Muscle of leg (tissue), 11 donors: ENCODE data around the gene AAK1. TPM values are rescaled to one million over a fixed set of nuclear protein-coding genes. Genes with fewer than 3 reads are reported as not detected.

Experiments used
- DNase-seq: peaks from one replicate; pipeline ENCODE4 v3.0.0; 2013
- H3K27ac ChIP-seq: one replicate; pipeline ENCODE4 v1.5.1; 2013; ENCODE audit warnings: mild to moderate bottlenecking, low read length, control low read depth
- H3K27me3 ChIP-seq: one replicate; pipeline ENCODE4 v1.6.1; 2013; ENCODE audit warnings: low read length; ENCODE audit not compliant: control insufficient read depth, insufficient read depth
- H3K36me3 ChIP-seq: one replicate; pipeline ENCODE4 v1.6.1; 2013; ENCODE audit warnings: low read length; ENCODE audit not compliant: control insufficient read depth, insufficient read depth
- H3K4me1 ChIP-seq: one replicate; pipeline ENCODE4 v1.6.1; 2013; ENCODE audit warnings: low read length; ENCODE audit not compliant: control insufficient read depth, insufficient read depth
- H3K4me3 ChIP-seq: one replicate; pipeline ENCODE4 v1.5.1; 2013; ENCODE audit warnings: low read length, control low read depth
- H3K9me3 ChIP-seq: replicated peaks from 2 replicates; pipeline ENCODE4 v1.6.1; 2013; ENCODE audit warnings: low read depth, low read length; ENCODE audit not compliant: control insufficient read depth
- WGBS: methylation state at CpG from one replicate; pipeline ENCODE4 v1.1.5; 2013; ENCODE audit warnings: missing lambda C conversion rate; ENCODE audit not compliant: insufficient coverage; 5-methylcytosine and 5-hydroxymethylcytosine counted together
- polyA plus RNA-seq, 8 donors: library from polyadenylated mRNA; unstranded; fragments of 120-200 nt; gene quantifications; one replicate each; pipeline versions ENCODE4 v1.2.1 to v1.2.3, GENCODE V29; 2013; ENCODE audit warnings: inconsistent platforms in 1 of 8, low replicate concordance in 1 of 8; ENCODE audit not compliant: insufficient read length in 8 of 8, insufficient read depth in 1 of 8
- total RNA-seq: library from RNA; stranded (reverse); fragments of 120-200 nt; gene quantifications from one replicate; pipeline ENCODE4 v1.2.4, GENCODE V29; 2013

The AAK1 gene
- total and polyA plus RNA-seq, 9 donors = 9.3 to 20.6 (median 14.4) TPM

DNA sequence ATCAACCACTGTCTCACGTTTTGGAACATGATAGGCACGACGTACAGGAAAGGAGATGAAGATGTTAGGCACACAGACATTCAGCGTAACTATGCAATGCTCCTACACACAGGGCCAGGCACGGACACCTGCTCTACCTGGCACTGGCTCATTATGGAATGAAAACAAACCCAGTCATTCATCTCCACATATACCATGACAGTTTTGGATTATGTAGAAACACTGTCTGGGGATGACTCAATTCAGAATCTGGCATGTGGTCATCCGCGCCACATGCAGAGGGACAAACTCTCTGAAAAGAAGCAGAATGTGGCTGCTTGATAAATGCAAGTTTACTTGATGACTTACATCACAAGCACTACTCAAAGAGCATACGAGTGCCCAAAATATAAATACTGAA is 176.8 kb downstream of the AAK1 start:
- Histone ChIP-seq H3K4me1 (peaks cover 16% of the 10 kb centered on the region), H3K36me3 (peaks cover 8% of the 10 kb centered on the region), H3K27me3 (no peaks in the 10 kb centered on the region), H3K9me3 (no peaks in the 10 kb centered on the region), H3K27ac (no peak overlapping the region), H3K4me3 (no peak overlapping the region)
- no peak for DNase-seq
- WGBS = no CpG with 5 or more reads among the region's 8 CpGs

DNA sequence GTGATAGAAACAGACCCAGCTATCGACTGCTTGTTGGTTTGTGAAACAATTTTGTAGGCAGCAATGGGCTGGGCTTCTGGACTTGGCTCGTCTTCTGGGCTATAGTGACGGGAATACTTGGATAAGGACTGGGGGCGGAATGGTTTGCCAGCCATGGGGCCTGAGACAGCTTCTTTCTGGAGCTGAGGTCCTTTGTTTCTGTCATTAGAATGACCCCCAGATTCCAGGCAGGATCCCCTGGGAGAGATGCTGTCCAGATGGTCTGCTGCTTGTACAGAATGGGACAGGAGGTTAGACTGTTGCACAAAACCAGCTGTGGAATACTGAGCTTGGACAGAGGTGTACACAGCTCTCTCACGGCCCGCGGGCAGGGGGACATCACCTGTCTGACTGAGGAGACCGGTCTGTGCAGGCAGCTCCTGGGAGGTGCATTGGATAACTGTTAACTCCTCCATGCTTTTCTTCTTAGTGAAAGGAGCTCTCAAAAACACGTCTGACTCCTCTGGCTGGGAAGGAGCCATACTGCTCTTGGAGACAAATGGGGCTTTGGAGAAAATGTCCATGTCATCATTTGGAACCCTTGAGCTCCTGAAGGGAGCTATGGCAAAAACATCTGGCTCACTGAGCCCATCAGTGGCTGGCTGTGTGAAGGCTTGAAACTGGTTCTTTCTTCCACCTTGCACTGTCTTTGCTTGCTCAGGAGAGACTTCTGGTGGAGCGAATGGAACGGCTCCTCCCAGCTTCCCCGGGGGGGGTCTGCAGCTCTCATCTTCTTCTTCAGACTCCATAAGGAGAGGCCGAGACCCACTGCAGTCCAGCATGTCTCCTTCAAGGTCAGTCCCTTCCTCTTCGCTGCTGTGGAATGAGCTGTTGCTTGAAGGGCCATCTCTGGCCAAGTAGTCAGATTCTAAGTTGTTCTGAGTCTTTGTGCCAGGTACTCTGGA is 177.8 kb downstream of the AAK1 start:
- DNase-seq = peak; percentile 82
- Histone ChIP-seq H3K9me3 (no peaks in the 10 kb centered on the region), H3K27ac (peak overlapping the region; percentile 72), H3K36me3 (peaks cover 8% of the 10 kb centered on the region), H3K4me1 (peaks cover 16% of the 10 kb centered on the region), H3K27me3 (no peaks in the 10 kb centered on the region), H3K4me3 (no peak overlapping the region)
- WGBS = 47% methylated on average over 11 of the region's 14 CpGs

DNA sequence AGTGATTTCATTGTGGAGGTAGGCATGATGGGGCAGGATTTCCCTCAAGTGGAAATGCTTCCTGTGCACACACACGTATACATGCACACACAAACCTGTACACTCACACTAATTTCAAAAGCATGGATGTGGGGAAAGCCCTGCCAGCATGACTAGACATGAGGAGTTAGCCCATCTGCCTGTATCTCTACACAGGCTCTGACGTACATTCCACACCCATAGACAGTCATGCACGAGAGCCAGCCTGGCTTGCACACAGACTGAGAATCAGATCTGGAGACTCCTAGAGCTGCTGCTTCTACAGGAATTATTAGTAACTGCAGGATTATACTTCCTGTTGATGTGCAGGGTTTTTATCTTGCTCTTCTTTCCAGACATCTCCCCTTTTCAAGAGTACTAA is 179.0 kb downstream of the AAK1 start:
- H3K4me1 ChIP-seq = peaks cover 16% of the 10 kb centered on the region
- H3K9me3 ChIP-seq = no peaks in the 10 kb centered on the region
- no peaks in the 10 kb centered on the region for H3K27me3 ChIP-seq
- H3K4me3 ChIP-seq = no peak overlapping the region
- peak; percentile 65 for DNase-seq
- no CpG with 5 or more reads among the region's 3 CpGs for WGBS
- H3K27ac ChIP-seq = peak overlapping the region; percentile 48
- H3K36me3 ChIP-seq = peaks cover 8% of the 10 kb centered on the region

DNA sequence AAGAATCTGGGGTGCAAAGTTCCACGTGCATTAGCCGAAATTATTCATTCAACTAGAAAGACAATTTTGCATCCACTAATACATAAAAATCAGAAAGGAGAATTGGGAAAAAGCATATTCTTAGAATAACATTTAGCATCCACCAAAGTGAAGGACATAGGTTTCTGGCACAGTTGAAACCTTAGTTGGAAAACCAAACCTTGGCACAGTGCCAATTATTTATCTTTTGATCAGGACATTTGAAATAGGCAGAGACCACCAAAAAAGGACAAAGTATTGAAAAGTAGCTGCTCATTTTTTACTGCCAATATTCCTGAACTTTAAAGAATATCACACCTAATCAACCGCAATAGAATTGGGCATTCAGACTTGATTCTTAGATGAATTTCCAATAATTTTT is 180.8 kb downstream of the AAK1 start:
- Histone ChIP-seq H3K27me3 (no peaks in the 10 kb centered on the region), H3K4me3 (no peak overlapping the region), H3K27ac (no peak overlapping the region), H3K4me1 (peaks cover 16% of the 10 kb centered on the region), H3K9me3 (no peaks in the 10 kb centered on the region), H3K36me3 (peaks cover 8% of the 10 kb centered on the region)
- no peak for DNase-seq
- WGBS = no CpG with 5 or more reads among the region's 3 CpGs

DNA sequence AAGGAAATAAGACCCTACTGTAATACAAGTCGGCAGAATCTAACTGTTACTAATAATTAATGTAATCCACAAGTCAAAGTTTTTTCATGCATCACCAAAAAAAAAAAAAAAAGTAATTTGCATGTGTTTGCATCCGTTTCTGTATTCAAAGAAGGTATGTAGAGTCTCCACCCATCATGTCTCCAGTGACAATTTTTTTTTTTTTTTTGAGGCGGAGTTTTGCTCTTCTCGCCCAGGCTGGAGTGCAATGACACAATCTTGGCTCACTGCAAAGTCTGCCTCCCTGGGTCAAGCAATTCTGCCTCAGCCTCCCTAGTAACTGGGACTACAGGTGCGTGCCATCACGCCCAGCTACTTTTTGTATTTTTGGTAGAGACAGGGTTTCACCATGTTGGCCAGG is 182.1 kb downstream of the AAK1 start:
- H3K9me3 ChIP-seq = no peaks in the 10 kb centered on the region
- WGBS = no CpG with 5 or more reads among the region's 6 CpGs
- DNase-seq = no peak
- H3K27ac ChIP-seq = no peak overlapping the region
- peaks cover 13% of the 10 kb centered on the region for H3K4me1 ChIP-seq
- H3K27me3 ChIP-seq = no peaks in the 10 kb centered on the region
- H3K36me3 ChIP-seq = peaks cover 8% of the 10 kb centered on the region
- H3K4me3 ChIP-seq = no peak overlapping the region

DNA sequence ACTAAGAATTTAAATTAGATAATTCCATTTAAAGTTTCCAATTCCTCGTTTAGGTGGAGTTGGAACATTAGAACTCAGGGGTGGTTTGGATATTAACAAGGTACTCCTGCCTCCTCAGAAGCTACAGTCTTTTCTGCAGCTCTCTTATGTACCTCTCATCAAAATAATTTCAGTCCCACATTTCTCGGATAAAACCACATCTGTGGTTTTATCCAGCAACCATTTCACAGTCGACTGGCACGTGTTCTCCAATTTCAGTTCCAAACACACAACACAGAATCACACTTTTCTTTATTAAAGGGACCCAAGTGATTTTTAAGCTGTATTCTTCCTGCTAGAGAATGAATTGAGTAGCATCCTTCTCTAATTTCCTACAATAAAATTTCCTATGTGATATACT is 183.6 kb downstream of the AAK1 start:
- Histone ChIP-seq H3K36me3 (no peaks in the 10 kb centered on the region), H3K4me3 (no peak overlapping the region), H3K27me3 (no peaks in the 10 kb centered on the region), H3K27ac (no peak overlapping the region), H3K9me3 (no peaks in the 10 kb centered on the region), H3K4me1 (peaks cover 2% of the 10 kb centered on the region)
- WGBS = no CpG with 5 or more reads among the region's 4 CpGs
- DNase-seq = no peak

DNA sequence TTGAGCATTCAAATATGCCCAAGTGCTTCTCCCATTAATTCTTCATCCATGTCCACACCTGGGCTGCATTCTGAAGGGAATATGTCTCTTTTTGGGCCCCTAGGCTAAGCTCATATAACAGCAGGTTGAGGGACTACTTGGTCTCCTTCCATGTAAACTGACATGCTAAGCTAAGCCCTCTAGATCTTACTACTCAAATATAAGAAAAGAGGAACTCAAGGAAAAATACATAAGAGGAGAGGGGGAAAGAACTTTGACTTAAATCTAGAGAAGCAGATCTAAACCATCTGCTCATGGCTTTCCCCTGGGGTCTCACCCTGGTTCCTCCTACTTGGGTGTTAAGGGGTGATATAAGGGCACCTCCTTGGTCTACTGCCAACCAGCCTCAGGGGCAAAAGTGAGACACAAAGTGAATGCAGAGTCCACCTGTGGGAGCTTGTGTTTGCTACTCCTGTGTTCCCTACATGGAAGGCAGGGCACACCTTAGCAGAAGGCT is 186.5 kb downstream of the AAK1 start:
- no peak overlapping the region for H3K4me3 ChIP-seq
- no peak overlapping the region for H3K27ac ChIP-seq
- DNase-seq = no peak

DNA sequence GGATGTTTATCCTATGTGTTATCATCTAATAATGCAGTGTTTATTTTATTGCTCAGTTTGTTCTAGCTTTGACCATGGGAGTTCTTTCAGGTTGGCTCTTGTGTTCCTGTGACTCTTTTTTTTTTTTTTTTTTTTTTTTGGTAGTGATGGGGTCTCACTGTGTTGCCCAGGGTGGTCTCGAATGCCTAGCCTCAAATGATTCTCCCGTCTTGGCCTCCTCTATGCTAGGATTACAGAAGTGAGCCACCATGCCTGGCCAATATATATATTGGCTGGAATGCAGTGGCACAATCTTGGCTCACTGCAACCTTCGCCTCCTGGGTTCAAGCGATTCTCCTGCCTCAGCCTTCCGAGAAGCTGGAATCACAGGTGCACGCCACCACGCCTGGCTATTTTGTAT is 187.4 kb downstream of the AAK1 start:
- H3K27ac ChIP-seq = no peak overlapping the region
- no peaks in the 10 kb centered on the region for H3K36me3 ChIP-seq
- H3K4me1 ChIP-seq = no peaks in the 10 kb centered on the region
- no peak for DNase-seq
- no peaks in the 10 kb centered on the region for H3K9me3 ChIP-seq
- H3K27me3 ChIP-seq = no peaks in the 10 kb centered on the region
- H3K4me3 ChIP-seq = no peak overlapping the region
- WGBS = 96% methylated on average over 5 of the region's 7 CpGs

More for the DNA sequence above, 186.5 kb downstream of the AAK1 start:
- no peaks in the 10 kb centered on the region for H3K4me1 ChIP-seq
- H3K27me3 ChIP-seq = no peaks in the 10 kb centered on the region
- H3K36me3 ChIP-seq = no peaks in the 10 kb centered on the region
- H3K9me3 ChIP-seq = no peaks in the 10 kb centered on the region

DNA sequence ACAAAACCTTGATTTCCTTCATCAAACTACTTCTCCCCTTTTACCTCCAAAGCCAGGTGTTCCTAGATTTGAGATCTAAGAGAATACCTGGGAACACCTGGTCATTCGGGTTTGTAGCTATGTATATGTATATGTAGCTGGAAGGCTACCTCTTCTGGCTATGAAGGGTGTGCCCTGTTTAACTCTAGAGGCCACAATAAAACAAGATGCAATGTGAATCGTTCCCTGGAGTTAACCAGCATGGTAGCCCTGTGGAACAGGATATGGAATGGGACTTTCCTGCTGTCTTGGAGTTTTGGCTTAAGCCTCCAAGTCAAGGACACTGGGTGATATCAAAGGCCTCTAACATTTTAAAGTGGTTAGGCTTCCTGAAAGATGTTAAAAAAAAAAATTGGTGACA is 188.6 kb downstream of the AAK1 start:
- H3K36me3 ChIP-seq = no peaks in the 10 kb centered on the region
- H3K9me3 ChIP-seq = no peaks in the 10 kb centered on the region
- no peaks in the 10 kb centered on the region for H3K4me1 ChIP-seq
- no peak overlapping the region for H3K27ac ChIP-seq
- no peaks in the 10 kb centered on the region for H3K27me3 ChIP-seq
- WGBS = 100% methylated on average over 1 of the region's 2 CpGs
- no peak for DNase-seq
- H3K4me3 ChIP-seq = no peak overlapping the region

DNA sequence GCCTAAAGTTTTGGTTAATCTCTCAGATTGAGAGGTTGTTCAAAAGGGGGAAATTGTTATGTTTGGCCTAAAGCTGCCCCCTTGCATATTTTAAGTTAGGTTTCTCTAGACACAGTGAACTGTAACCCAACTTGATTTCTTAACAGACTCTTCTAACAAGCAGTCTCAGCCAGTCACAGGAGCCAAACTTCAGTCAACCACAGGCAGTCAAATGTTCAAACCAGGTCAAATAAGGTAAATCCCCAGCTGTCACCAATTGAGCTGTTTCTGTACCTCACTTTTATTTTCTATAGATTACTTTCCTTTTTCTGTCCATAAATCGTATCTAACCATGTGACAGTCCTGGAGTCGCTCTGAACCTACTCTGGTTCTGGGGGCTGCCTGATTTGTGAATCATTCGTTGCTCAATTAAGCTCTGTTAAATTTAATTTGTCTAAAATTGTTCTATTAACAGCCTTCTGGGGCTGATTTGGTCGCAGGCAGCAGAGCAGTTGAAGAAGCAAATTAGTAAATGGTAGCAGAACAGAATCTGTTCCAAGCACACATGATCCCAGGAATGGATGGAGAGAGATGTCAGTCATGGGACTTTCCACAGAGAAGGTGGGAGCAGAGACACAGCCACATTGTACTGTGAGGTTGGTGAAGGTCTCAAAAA is 189.9 kb downstream of the AAK1 start:
- Histone ChIP-seq H3K4me1 (no peaks in the 10 kb centered on the region), H3K27me3 (no peaks in the 10 kb centered on the region), H3K4me3 (no peak overlapping the region), H3K36me3 (no peaks in the 10 kb centered on the region), H3K9me3 (no peaks in the 10 kb centered on the region), H3K27ac (no peak overlapping the region)
- DNase-seq = no peak
- WGBS = 83% methylated on average over 1 of the region's 4 CpGs
